OCI-LY7 (cell line): ENCODE measurements around the gene CAMK2N2. TPM values are rescaled to one million over a fixed set of nuclear protein-coding genes. Genes with fewer than 3 reads are reported as not detected.

Experiments used
- BruUV-seq: library from RNA; stranded (reverse); fragments of 400-500 nt; replicated peaks from 2 replicates; lab custom pipeline; 2021; lab: Mats Ljungman, UMichigan
- CTCF ChIA-PET: fragments of 300-600 bp; sonication (Branson Sonifier 250); formaldehyde crosslinking; loops from one replicate; lab custom pipeline; 2022; ENCODE audit warnings: antibody characterized with exemption; ENCODE audit not compliant: unreplicated experiment; lab: Charles Lee
- POLR2A ChIA-PET: fragments of 300-600 bp; sonication (Branson Sonifier 250); formaldehyde crosslinking; loops from one replicate; lab custom pipeline; 2022; ENCODE audit warnings: antibody characterized with exemption; lab: Charles Lee
- DNase-seq: peaks from one replicate; pipeline ENCODE4 v3.0.0-alpha.2; 2015; ENCODE audit warnings: low spot score
- H2AFZ ChIP-seq: fragments of 200-600 bp; sonication (generic), shearing (Covaris generic); 2 replicates; pipeline ENCODE4 v1.6.1; 2014; ENCODE audit warnings: mild to moderate bottlenecking, antibody characterized with exemption, low read length, moderate library complexity
- H3K27ac ChIP-seq: fragments of 200-600 bp; sonication (generic); 2 replicates; pipeline ENCODE4 v1.5.1; 2014; ENCODE audit warnings: mixed run types, low read depth, mild to moderate bottlenecking, moderate library complexity, low read length, inconsistent platforms; ENCODE audit not compliant: poor library complexity, severe bottlenecking
- H3K36me3 ChIP-seq: fragments of 200-600 bp; sonication (generic); 2 replicates; pipeline ENCODE4 v1.6.1; 2014; ENCODE audit warnings: mild to moderate bottlenecking, antibody characterized with exemption, low read length, moderate library complexity, mixed read lengths; ENCODE audit not compliant: insufficient read depth
- H3K4me1 ChIP-seq: fragments of 200-600 bp; sonication (generic); 2 replicates; pipeline ENCODE4 v1.5.1; 2014; ENCODE audit warnings: mild to moderate bottlenecking, low read length; ENCODE audit not compliant: insufficient read depth, poor library complexity, severe bottlenecking
- H3K4me2 ChIP-seq: fragments of 200-600 bp; sonication (generic); 2 replicates; pipeline ENCODE4 v1.6.1; 2014; ENCODE audit warnings: mild to moderate bottlenecking, low read length
- H3K4me3 ChIP-seq: fragments of 200-600 bp; sonication (generic); 2 replicates; pipeline ENCODE4 v1.5.1; 2014; ENCODE audit warnings: mild to moderate bottlenecking, low read depth, low read length; ENCODE audit not compliant: poor library complexity, severe bottlenecking
- H3K79me2 ChIP-seq: fragments of 200-600 bp; sonication (generic); 2 replicates; pipeline ENCODE4 v1.6.1; 2016; ENCODE audit warnings: low read depth, mild to moderate bottlenecking, low read length, moderate library complexity, mixed read lengths; ENCODE audit not compliant: insufficient read depth
- H3K9me2 ChIP-seq: fragments of 200-600 bp; sonication (generic); 2 replicates; pipeline ENCODE4 v1.6.1; 2016; ENCODE audit warnings: mild to moderate bottlenecking, low read length, mixed read lengths; ENCODE audit not compliant: insufficient read depth
- H3K9me3 ChIP-seq: fragments of 200-600 bp; sonication (generic); 2 replicates; pipeline ENCODE4 v1.6.1; 2014; ENCODE audit warnings: mild to moderate bottlenecking, mixed run types, low read length, mixed read lengths
- H4K20me1 ChIP-seq: fragments of 200-600 bp; sonication (generic); 2 replicates; pipeline ENCODE4 v1.6.1; 2014; ENCODE audit warnings: mild to moderate bottlenecking, antibody characterized with exemption, low read length, moderate library complexity, mixed read lengths; ENCODE audit not compliant: insufficient read depth
- EZH2phosphoT487 ChIP-seq: fragments of 200-600 bp; sonication (generic); IDR thresholded peaks from 2 replicates; pipeline ENCODE4 v1.6.1; 2018; ENCODE audit warnings: low read depth, borderline replicate concordance, mild to moderate bottlenecking, mixed run types, antibody characterized with exemption, low read length, moderate library complexity, mixed read lengths
- intact Hi-C: fragments of 100-400 bp; cut with micrococcal nuclease; formaldehyde crosslinking; loops from one replicate; pipeline ENCODE4 v1.10.0; 2022; ENCODE audit not compliant: unreplicated experiment
- microRNA-seq: library from miRNA; unstranded; fragments of <30 nt; microRNA quantifications from one replicate; pipeline ENCODE4 v1.2.0, GENCODE V29; 2022; ENCODE audit warnings: borderline replicate concordance
- small RNA-seq: library from RNA; depleted of rRNA; stranded (forward); fragments of <200 nt; gene quantifications from one replicate; pipeline ENCODE3, GENCODE V24; 2014
- total RNA-seq, 2 experiments: library from RNA; depleted of rRNA in 1 of 2; stranded (reverse); fragments of >200 nt in 1 of 2; shearing (Covaris generic) in 1 of 2; gene quantifications; 2 replicates each; pipeline ENCODE4 v1.2.3, GENCODE V29; 2014 to 2022
- TF ChIP-seq, protein P1 (sequence below): fragments of 200-600 bp; sonication (generic); conservative IDR thresholded peaks from 2 replicates; pipeline ENCODE4 v1.5.1; 2014; ENCODE audit warnings: mild to moderate bottlenecking, antibody characterized with exemption, low read length, moderate library complexity, mixed read lengths

The CAMK2N2 gene
- total RNA-seq, 2 experiments from 2014 or later: not detected

DNA sequence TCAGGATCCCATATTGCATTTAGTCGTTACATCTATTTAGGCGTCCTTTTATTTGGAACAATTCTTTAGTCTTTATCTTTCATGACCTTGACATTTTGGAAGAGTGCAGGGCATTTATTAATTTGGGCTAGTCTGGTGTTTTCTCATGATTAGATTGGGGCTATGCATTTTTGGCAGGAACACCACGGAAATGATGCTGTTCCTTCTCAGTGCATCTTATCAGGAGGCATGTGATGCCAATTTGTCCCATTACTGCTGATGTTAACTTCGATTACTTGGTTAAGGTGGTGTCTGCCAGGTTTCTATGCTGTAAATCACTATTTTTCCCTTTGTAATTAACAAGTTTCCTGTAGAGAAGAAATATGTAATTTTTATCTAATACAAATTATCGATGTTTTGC lies 50.1 kb downstream of the CAMK2N2 start:
- no TSS peak for BruUV-seq
- H3K4me1 ChIP-seq: no peaks in the 10 kb centered on the region
- no peak for TF ChIP-seq EZH2phosphoT487
- TF ChIP-seq, protein P1, sequence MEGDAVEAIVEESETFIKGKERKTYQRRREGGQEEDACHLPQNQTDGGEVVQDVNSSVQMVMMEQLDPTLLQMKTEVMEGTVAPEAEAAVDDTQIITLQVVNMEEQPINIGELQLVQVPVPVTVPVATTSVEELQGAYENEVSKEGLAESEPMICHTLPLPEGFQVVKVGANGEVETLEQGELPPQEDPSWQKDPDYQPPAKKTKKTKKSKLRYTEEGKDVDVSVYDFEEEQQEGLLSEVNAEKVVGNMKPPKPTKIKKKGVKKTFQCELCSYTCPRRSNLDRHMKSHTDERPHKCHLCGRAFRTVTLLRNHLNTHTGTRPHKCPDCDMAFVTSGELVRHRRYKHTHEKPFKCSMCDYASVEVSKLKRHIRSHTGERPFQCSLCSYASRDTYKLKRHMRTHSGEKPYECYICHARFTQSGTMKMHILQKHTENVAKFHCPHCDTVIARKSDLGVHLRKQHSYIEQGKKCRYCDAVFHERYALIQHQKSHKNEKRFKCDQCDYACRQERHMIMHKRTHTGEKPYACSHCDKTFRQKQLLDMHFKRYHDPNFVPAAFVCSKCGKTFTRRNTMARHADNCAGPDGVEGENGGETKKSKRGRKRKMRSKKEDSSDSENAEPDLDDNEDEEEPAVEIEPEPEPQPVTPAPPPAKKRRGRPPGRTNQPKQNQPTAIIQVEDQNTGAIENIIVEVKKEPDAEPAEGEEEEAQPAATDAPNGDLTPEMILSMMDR: no peak
- intact Hi-C loops: no loop called here
- no peak for DNase-seq
- no peaks in the 10 kb centered on the region for H4K20me1 ChIP-seq
- ChIA-PET POLR2A (interaction anchor here (1.5 kb wide), 1 partner anchor 26 kb away, joined by 3 read pairs; the partner anchor contains the start of gene ABCF3), CTCF (no interaction called here)
- no peak overlapping the region for H3K4me2 ChIP-seq
- H3K4me3 ChIP-seq: no peak overlapping the region
- no peak overlapping the region for H2AFZ ChIP-seq
- H3K9me2 ChIP-seq: no peaks in the 10 kb centered on the region
- no peak overlapping the region for H3K27ac ChIP-seq
- H3K9me3 ChIP-seq: no peaks in the 10 kb centered on the region
- H3K79me2 ChIP-seq: no peaks in the 10 kb centered on the region
- H3K36me3 ChIP-seq: no peaks in the 10 kb centered on the region

Small RNA genes within 50 kb of the gene (microRNA-seq; reads per million reads assigned to microRNA genes)
- gene MIR1224: not detected

Small RNA genes within 50 kb of the gene (small RNA-seq; reads per million reads assigned to genes)
- gene MIR1224: not detected

Other genes with a start within 250 kb of the CAMK2N2 start
- gene ABCC5, start 243.7 kb downstream of the CAMK2N2 start, total RNA-seq (2014; rRNA removed; shearing (Covaris generic)): 18.1 and 28.5 TPM in 2 replicates
- gene ABCC5, start 243.7 kb downstream of the CAMK2N2 start, total RNA-seq (2022): 24.8 and 27.2 TPM in 2 replicates
- not detected in 2 replicates for gene HTR3D, start 229.8 kb downstream of the CAMK2N2 start, total RNA-seq (2014; rRNA removed; shearing (Covaris generic))
- gene HTR3D, start 229.8 kb downstream of the CAMK2N2 start, total RNA-seq (2022): not detected in 2 replicates
- gene HTR3C, start 208.5 kb downstream of the CAMK2N2 start, total RNA-seq (2014; rRNA removed; shearing (Covaris generic)): not detected in 2 replicates
- gene HTR3C, start 208.5 kb downstream of the CAMK2N2 start, total RNA-seq (2022): not detected in 2 replicates
- gene HTR3E, start 164.5 kb downstream of the CAMK2N2 start, total RNA-seq (2014; rRNA removed; shearing (Covaris generic)): not detected in 2 replicates
- gene HTR3E, start 164.5 kb downstream of the CAMK2N2 start, total RNA-seq (2022): not detected in 2 replicates
- 41.1 and 66.1 TPM in 2 replicates for gene EIF2B5, start 126.2 kb downstream of the CAMK2N2 start, total RNA-seq (2014; rRNA removed; shearing (Covaris generic))
- 56.7 and 57.4 TPM in 2 replicates for gene EIF2B5, start 126.2 kb downstream of the CAMK2N2 start, total RNA-seq (2022)
- 38.5 and 41.3 TPM in 2 replicates for gene DVL3, start 106.2 kb downstream of the CAMK2N2 start, total RNA-seq (2014; rRNA removed; shearing (Covaris generic))
- gene DVL3, start 106.2 kb downstream of the CAMK2N2 start, total RNA-seq (2022): 65.6 and 70.4 TPM in 2 replicates
- 141 and 147 TPM in 2 replicates for gene AP2M1, start 86.7 kb downstream of the CAMK2N2 start, total RNA-seq (2014; rRNA removed; shearing (Covaris generic))
- gene AP2M1, start 86.7 kb downstream of the CAMK2N2 start, total RNA-seq (2022): 158 and 168 TPM in 2 replicates
- gene ABCF3, start 75.4 kb downstream of the CAMK2N2 start, total RNA-seq (2014; rRNA removed; shearing (Covaris generic)): 38.9 and 51.6 TPM in 2 replicates
- gene ABCF3, start 75.4 kb downstream of the CAMK2N2 start, total RNA-seq (2022): 59.0 and 67.1 TPM in 2 replicates
- gene VWA5B2, start 32.0 kb downstream of the CAMK2N2 start, total RNA-seq (2014; rRNA removed; shearing (Covaris generic)): not detected in 2 replicates
- not detected in 2 replicates for gene VWA5B2, start 32.0 kb downstream of the CAMK2N2 start, total RNA-seq (2022)
- 35.3 and 45.3 TPM in 2 replicates for gene ALG3, start 12.6 kb downstream of the CAMK2N2 start, total RNA-seq (2014; rRNA removed; shearing (Covaris generic))
- gene ALG3, start 12.6 kb downstream of the CAMK2N2 start, total RNA-seq (2022): 60.2 and 61.0 TPM in 2 replicates
- 18.8 and 20.1 TPM in 2 replicates for gene EEF1AKMT4, start 11.9 kb downstream of the CAMK2N2 start, total RNA-seq (2014; rRNA removed; shearing (Covaris generic))
- gene EEF1AKMT4, start 11.9 kb downstream of the CAMK2N2 start, total RNA-seq (2022): 13.2 and 18.8 TPM in 2 replicates
- not detected in 2 replicates for gene ECE2, start 14.5 kb upstream of the CAMK2N2 start, total RNA-seq (2014; rRNA removed; shearing (Covaris generic))
- not detected in 2 replicates for gene ECE2, start 14.5 kb upstream of the CAMK2N2 start, total RNA-seq (2022)
- 158 and 205 TPM in 2 replicates for gene PSMD2, start 37.7 kb upstream of the CAMK2N2 start, total RNA-seq (2014; rRNA removed; shearing (Covaris generic))
- 182 and 219 TPM in 2 replicates for gene PSMD2, start 37.7 kb upstream of the CAMK2N2 start, total RNA-seq (2022)
- gene EIF4G1, start 53.1 kb upstream of the CAMK2N2 start, total RNA-seq (2014; rRNA removed; shearing (Covaris generic)): 245 and 293 TPM in 2 replicates
- 350 and 412 TPM in 2 replicates for gene EIF4G1, start 53.1 kb upstream of the CAMK2N2 start, total RNA-seq (2022)
- gene FAM131A, start 76.0 kb upstream of the CAMK2N2 start, total RNA-seq (2014; rRNA removed; shearing (Covaris generic)): 3.8 and 5.2 TPM in 2 replicates
- 3.7 and 4.2 TPM in 2 replicates for gene FAM131A, start 76.0 kb upstream of the CAMK2N2 start, total RNA-seq (2022)
- gene CLCN2, start 100.1 kb upstream of the CAMK2N2 start, total RNA-seq (2014; rRNA removed; shearing (Covaris generic)): 4.2 and 8.5 TPM in 2 replicates
- gene CLCN2, start 100.1 kb upstream of the CAMK2N2 start, total RNA-seq (2022): 14.2 and 15.0 TPM in 2 replicates
- gene POLR2H, start 100.2 kb upstream of the CAMK2N2 start, total RNA-seq (2014; rRNA removed; shearing (Covaris generic)): 62.5 and 85.8 TPM in 2 replicates
- gene POLR2H, start 100.2 kb upstream of the CAMK2N2 start, total RNA-seq (2022): 73.0 and 80.1 TPM in 2 replicates
- gene THPO, start 116.7 kb upstream of the CAMK2N2 start, total RNA-seq (2014; rRNA removed; shearing (Covaris generic)): not detected in 2 replicates
- gene THPO, start 116.7 kb upstream of the CAMK2N2 start, total RNA-seq (2022): not detected in 2 replicates
- 0.16 TPM in 1 of 2 replicates, not detected in the other for gene CHRD, start 118.5 kb upstream of the CAMK2N2 start, total RNA-seq (2014; rRNA removed; shearing (Covaris generic))
- 0.07 TPM in 1 of 2 replicates, not detected in the other for gene CHRD, start 118.5 kb upstream of the CAMK2N2 start, total RNA-seq (2022)